Non-pigmented ciliary epithelial cell (primary cell): Measurements from ENCODE around the gene RNASET2.
"Not testable (repeated sequence)": the region's sequence is repeated elsewhere in the genome, so short reads cannot be mapped to it uniquely, and the experiment has no call there.

Source experiments
- DNase-seq: peaks from one replicate; pipeline ENCODE4 v3.0.0-alpha.2; 2010; ENCODE audit warnings: low read depth

RNASET2 gene

DNA sequence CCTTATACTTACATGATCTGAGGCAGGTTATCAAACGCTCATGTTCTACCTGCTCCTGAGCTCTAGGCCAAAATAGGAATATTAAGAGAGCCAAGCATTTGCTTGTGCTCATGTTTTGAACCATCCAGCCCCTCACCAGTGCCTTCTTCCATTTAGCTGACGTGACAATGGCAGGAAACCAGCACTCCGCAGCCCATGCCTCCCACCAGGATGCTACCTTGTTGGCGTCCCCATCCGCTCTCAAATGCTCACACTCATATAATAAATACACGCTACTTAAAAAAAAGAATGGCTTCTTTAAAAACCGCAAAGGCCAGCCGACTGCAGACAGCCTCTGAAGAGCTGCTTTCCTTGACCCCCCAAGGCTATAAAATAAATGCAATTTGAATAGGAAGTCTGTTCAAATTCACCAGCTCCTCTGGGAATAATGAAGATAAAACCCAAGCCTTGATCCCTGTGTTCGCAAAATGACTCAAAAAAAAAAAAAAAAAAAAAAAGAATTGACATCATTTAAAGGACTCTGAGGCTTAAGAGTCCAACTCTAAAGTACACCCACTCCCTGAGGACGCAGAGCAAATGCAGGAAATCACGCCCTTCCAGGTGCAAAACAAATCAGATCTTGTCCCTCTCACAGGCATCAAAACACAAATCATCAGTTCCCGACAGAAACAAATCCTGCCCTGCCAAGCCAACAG is 29.0 kb downstream of the RNASET2 start:
- no peak for DNase-seq

DNA sequence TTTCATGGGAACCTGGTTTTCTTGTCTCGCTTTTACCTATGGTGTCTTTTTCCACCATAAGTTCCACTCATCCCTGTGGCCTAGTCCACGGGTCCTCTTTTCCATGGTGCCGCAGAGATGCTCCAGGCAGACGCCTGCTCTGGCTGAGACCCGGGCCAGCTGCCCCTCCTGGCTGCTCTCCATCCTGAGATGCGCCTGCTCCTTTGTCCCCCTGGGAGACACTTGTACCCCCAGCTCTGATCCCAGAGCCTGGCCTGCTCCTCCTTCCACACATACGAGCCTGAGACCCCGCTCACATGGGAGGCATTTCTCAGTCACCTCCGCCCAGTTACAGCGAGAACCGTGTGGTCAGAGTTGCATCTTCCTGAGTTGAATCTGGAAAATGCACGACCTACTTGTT is 29.6 kb downstream of the RNASET2 start:
- no peak for DNase-seq

GRCh38 chr6:166925141-166925996 is 31.0 kb downstream of the RNASET2 start:
- no peak for DNase-seq

DNA sequence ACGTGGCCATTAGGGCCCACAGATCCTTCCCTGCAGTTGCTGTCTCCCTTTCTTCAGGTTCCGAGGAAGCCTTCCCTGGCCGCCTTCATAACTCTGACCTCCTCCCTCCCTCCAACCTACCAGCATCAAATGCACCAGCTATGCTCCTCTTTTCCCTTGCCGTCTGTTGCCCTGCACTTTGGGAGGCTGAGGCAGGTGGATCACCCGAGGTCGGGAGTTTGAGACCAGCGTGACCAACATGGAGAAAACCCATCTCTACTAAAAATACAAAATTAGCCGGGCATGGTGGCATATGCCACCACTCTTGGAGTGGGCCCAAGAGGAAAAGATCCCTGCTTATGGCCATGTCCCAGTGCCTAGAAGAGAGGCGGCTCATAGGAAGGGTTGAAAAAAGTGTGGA is 31.8 kb downstream of the RNASET2 start:
- no peak for DNase-seq

DNA sequence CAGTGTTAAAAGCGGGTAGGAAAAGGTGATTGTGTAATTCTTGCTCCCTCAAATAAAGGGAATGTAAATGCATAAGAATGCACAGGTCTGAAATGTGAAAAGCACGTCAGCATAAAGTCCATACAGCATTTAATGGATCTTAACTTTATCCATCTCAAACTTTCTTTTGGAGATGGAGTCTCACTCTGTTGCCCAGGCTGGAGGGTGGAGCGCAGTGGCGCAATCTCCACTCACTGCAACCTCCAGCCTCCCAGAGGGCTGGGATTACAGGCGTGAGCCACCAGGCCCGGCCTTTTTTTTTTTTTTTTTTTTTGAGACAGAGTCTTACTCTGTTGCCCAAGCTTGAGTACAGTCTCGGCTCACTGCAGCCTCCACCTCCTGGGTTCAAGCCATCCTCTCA is 33.4 kb downstream of the RNASET2 start:
- DNase-seq = no peak

- no peak for DNase-seq
Measured at GRCh38 chr6:166921570-166921969, 34.8 kb downstream of the RNASET2 start.

GRCh38 chr6:166916824-166917223 is 39.5 kb downstream of the RNASET2 start:
- no peak for DNase-seq

- DNase-seq = not testable (repeated sequence)
Measured at GRCh38 chr6:166915484-166915883, 40.9 kb downstream of the RNASET2 start.

- not testable (repeated sequence) for DNase-seq
Measured at GRCh38 chr6:166914952-166915351, 41.4 kb downstream of the RNASET2 start.

- DNase-seq = no peak
Measured at GRCh38 chr6:166911248-166911677, 45.1 kb downstream of the RNASET2 start.

DNA sequence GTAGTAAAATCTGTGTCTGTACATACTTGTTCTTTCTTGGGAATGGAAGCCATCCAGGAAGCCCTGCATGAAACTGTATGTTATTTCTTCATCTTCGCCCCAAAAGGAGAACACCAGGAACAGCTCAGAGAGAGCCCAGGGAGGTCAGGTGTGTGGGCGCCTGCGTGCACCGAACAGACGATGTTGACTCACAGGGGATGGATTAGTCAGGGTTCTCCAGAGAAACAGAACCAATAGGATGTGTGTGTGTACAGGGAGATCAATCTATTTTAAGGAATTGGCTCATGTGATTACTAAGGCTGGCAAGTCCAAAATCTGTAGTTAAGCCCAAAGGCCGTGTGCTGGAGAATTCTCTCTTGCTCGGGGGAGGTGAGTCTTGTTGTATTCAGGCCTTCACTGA is 45.7 kb downstream of the RNASET2 start:
- DNase-seq = no peak

GRCh38 chr6:166908811-166909210 is 47.5 kb downstream of the RNASET2 start:
- no peak for DNase-seq

- no peak for DNase-seq
Measured at GRCh38 chr6:166907871-166908806, 48.2 kb downstream of the RNASET2 start.

GRCh38 chr6:166907373-166907841 is 48.9 kb downstream of the RNASET2 start:
- no peak for DNase-seq

- DNase-seq = no peak
Measured at GRCh38 chr6:166906376-166907044, 49.8 kb downstream of the RNASET2 start.

GRCh38 chr6:166905505-166906134 is 50.7 kb downstream of the RNASET2 start:
- DNase-seq = no peak

DNA sequence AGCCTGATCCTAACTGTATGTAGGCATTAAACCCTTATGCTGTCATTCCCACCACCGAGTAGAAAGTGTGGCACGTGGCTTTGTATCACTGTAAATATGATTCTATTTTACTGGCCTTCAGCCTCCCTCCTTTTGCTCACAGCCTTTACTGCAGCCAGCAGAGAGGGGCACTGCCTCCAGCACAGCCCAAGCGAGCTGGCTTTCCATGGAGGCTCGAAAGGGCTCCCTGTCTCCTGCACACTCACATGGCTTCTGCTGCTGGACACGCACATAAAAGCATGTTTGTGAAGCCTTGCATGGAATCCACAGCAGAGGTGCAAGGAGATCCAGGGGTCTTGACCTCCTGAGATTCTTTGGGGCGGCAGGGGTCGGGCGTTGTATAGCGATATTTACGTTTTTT is 51.3 kb downstream of the RNASET2 start:
- no peak for DNase-seq

DNA sequence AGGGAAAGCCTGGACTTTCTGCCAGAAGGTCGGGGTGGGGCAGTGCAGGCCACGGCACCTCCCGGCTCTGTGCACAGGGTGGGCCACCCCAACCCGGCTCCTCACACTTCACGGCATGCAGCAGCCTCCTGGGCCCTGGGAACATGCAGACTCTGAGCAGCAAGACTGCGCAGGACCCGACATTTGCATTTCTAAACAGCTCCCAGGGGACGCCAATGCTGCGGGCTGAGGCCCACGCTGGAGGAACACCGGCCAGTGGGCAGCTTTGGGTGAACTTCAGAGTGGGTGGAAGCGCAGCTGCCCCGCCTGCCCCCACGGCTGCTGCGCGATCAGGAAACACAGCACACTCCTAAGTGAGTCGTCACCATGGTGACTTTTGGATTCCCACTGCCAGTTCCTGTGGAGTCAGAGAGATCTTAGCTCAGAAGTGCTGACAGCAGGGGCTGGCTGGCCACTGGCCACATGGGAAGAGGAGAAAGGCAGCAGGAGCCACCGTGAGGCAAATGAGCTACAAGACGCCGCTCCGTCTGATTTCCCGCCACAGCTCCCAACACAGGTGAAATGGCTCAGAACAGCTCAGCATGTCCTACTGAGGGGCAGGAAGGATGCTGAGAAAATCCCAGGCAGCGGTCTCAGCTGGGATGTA is 52.1 kb downstream of the RNASET2 start:
- no peak for DNase-seq

DNA sequence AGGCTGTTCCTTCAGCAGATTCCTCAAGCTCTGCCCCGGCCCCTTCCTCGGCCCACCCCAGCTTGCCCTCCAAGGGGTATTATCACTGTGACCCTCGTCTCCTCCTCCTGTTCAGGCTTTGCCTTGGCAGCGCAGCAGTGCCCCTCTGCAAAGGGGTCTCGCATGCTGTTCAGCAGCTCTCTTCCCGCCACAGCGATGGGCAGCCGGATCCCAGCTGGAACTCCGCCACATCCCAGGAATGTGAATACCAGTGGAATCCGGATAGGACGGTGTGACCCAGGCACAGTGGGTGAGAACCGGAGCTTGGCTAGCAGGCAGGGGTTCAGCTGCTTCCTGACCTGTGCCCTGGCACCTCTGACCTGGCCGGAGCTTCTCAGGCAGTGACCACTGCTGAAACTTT is 52.9 kb downstream of the RNASET2 start:
- no peak for DNase-seq

GRCh38 chr6:166903027-166903426 is 53.3 kb downstream of the RNASET2 start:
- no peak for DNase-seq
